Neural cell (in vitro differentiated cells): Measurements from ENCODE around the gene DPH6.

Source experiments
- CTCF ChIP-seq: fragments of 450-650 bp; IDR thresholded peaks from 2 replicates; pipeline ENCODE4 v1.5.1; 2014; ENCODE audit warnings: antibody characterized with exemption, mild to moderate bottlenecking, moderate library complexity; ENCODE audit not compliant: poor library complexity, severe bottlenecking
- SMC3 ChIP-seq: fragments of 450-650 bp; conservative IDR thresholded peaks from 2 replicates; pipeline ENCODE4 v1.6.1; 2014; ENCODE audit warnings: antibody characterized with exemption, mild to moderate bottlenecking, moderate library complexity; ENCODE audit not compliant: poor library complexity

- TF ChIP-seq SMC3 (no peak), CTCF (no peak)
These were observed 216.4 kb downstream of the DPH6 start for GRCh38 chr15:35329521-35329961.
